ENCODE measurements around the gene BUD13. TPM values are rescaled to one million over a fixed set of nuclear protein-coding genes. Genes with fewer than 3 reads are reported as not detected.

The BUD13 gene
- total RNA-seq, 1 donor from 2014 or later = 9.4 TPM

DNA sequence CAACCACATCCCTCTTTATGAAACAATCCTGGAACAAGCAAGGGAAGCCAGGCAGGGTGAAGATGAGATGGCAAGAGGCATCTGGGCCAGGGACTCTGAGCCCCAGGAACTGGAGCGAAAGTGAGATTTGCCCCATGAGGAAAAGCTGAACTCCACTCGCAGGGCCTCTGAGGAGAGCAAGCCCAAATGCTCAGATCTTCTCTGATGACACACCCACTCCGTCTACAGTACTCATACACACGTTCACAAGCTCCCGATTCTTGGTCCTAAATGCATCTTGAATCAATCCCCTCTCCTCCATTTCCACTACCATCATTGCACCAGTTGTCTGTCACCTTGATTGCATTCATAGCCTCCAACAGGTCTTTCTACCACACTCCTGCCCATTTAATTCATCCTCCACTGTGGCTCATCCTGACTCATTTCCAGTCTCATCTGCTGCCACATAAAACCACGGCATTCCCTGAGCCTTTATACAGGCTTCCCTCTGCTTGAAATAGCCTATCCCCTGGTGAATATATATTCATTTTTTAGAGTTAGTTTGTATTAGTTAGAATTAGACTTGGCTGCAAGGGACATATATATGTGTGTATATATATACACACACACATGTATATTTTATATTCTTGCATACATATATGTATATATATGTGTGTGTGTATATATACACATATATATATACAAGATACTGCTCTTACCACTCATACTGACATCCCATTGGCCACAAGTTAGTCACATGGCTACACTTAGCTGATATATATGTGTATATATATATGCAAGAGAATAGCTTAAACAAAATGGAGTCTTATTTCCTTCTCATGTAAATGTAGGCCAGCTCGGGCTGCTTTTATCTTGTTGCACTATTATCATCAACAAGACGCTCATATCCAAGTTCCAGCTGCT lies 20.3 kb upstream of the BUD13 start:
- DNase-seq (ENCODE audit: low read depth) = peak; percentile 86

DNA sequence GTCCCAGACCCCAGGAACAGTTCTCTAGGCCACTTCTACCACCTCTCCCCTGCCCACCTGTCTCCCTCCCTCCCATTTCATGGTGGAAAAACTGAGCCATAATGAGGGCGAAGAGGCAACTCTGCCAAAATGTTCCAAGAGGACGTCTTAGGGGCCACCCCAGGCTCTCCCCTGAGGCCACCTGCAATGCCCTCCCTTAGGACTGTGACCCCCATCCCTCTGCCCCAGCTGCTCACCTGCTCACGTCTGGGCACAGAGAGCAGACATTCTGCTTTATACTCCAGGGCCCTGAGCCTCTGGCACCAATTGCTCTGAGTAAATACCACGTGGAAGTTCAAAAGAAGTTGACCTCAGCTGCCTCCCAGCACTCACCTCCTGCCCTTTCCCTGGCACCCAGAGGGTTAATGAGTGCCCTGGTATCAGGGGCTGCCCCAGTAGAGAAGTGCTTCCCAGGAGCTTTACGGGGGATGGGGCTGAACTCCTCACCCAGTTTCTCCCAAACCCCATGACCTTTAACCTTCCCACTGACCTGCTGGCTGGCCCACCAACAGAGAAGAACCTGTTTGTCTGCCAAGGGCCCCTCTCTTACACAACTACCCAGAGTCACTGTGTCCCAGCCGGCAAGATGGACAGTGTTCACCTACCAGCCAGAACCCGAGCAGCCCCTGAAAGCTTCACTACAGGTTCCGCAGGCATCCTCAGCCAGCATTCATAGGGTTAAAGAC lies 19.5 kb upstream of the BUD13 start:
- DNase-seq (ENCODE audit: low read depth) = no peak

DNA sequence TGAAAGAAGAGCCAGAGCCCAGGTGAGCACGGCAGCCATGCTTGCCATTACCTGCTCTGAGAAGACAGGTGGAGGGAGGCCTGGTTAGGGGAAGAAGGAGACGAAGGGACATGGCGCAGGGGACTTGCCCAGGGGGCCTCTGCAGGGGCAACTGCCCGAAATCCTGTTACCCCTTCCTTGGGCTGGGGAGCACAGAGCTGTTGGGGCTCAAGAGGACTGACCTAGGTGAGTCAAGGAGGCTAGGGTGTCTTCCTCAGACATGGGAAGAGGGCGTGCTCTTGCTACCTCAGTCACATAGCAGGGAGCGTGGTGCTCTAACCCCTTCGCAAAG lies 19.0 kb upstream of the BUD13 start, which contains the start of gene APOA5:
APOA5 (minus strand) TSS at position 67 of the 331 bp plus-strand sequence; CDS start at position 48, 19 bp downstream.
- DNase-seq (ENCODE audit: low read depth) = no peak

DNA sequence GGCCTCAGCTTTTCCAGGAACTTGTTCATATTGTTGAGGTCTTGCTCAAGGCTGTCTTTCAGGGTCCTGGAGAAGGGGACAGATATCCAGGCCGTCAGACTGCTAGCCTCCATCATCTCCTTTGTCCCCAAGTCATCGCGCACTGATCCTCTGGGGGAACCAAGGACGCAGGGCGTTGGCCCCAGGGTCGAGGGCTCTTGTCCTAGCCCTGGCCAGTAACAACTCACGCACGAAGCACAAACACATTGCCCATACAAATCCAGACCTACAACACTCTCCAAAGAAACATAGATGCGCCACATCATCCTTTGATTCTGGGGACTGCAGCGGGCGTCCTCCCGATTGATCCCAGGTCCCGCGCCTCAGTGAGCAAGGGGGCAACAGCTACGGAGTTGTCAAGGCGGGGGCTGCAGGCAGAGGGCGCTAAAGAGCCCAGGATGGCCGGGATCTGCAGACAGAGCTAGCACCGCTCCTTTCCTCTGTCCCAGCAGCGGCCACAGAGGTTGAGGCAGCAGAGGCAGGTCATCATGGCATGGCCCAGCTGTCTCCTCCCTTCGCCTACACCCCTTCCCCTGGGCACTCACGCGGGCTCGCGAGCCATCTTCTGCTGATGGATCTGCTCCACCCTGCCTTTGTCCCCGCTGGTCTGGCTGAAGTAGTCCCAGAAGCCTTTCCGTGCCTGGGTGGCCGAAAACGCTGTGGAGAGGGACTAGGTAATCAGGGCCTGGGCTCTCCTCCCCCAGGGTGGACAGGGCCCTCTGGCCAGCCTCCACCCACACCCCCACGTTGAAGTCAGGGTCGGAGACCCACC lies 18.4 kb upstream of the BUD13 start:
- peak; percentile 78 for DNase-seq (ENCODE audit: low read depth)

DNA sequence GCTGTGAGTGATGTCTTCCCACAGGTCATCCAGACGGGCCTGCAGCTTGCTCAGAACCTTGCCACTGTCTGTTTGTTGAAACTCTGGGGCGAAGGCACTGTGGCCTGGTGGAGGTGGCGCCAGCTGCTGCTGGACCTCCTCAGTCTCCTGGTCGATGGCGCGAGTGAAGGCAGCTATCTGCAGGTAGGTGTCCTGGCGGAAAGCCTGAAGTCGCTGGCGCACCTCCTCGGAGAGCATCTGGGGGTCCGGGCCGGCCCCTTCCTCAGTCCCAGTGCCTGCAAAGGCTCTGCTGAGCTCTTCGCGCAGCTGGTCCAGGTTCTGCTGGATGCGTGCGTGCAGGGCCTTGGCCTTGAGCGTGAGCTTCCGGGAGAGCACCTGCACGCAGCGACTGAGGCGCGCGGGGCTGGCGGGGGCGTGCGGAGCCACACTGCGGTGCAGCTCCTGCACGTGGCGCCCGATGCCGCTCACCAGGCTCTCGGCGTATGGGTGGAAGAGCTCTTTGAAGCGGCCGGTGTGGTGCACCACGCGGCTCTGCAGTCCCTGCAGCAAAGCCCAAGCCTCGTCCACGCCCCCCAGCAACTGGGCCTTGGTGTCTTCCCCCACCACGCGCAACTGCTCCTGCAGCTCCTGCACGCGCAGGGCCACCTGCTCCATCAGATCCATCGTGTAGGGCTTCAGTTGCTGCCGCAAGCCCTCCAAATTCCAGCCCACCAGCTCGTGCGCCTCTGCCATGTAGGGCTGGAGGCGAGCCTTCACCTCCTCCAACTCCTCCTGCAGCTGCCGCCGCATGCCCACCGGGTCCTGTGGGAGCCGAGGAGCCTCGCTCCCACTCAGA lies 17.6 kb upstream of the BUD13 start:
- no peak for DNase-seq (ENCODE audit: low read depth)

DNA sequence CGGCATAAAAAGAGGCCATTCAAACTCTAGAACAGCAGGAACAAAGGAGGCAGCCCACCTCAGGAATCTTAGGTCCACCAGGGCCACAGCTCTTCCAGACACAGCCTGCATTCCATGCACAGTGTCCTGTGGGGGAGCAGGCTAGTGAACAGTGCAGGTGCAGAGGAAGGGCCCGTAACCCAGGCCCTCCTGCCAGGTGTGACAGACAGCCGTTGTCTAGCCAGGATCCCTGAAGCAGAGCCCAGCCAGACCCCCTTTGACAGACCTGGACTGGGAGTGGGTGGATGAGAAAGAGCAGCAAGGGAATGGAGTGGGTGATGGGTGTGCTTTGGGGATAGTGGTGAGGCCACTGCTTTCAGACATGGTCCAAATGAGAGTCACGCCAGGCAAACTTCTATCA lies 16.2 kb upstream of the BUD13 start:
- DNase-seq (ENCODE audit: low read depth) = no peak

DNA sequence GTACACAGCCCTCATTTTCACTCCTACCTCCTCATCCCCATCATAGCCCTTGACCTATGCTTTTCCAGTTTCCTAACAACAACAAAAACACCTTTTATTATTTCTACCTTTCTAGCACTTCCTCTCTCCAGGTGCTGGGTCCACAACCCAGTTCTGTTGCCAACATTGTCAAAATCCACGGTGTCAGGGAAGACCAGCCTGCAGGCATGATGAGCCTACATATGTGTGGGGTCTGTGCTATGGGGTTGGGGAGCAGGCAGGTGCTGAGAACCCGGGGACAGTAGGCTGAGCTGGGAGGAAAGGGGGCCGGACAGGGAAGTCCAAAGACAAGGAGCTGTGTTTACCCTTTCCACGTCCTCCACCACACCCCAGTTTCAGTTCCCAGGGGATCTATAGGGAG lies 15.7 kb upstream of the BUD13 start:
- DNase-seq (ENCODE audit: low read depth) = no peak

DNA sequence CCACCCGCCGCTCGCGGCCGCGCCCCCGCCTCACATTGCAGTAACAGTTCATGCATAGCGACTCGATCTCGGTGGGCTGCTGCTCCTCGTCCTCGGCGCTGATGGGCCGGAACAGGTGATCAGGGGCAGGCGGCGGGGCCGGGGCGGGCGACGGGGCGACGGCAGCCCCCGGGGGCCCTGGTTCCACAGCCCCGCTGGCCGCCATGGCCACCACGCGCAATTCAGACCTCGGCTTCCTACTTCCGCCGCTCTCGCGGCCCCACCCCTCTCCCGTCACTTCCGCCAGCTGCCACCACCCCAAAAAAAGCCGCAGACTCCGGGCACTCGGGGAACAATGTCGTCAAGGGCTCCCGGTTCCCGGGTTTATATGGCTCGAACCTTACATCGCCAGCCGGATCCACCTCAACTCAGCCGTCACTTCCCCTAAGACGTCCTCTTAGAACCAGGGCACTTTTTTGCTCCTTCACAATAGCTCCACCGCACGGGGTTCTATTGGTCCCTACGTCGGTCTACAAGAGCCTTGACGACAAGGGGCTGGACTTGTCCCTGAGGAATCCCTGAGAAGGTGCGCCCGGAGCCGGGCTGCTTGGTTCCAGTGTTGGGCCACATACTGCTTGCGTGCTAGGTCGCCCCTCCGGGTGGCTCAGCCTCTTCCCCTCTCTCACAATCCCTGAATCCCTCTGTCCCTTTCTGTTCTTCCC lies 15.1 kb upstream of the BUD13 start, which contains the start of gene ZPR1:
ZPR1 (minus strand) TSS at position 238 of the 701 bp plus-strand sequence; CDS start at position 205, 33 bp downstream.
- peak; percentile 84 for DNase-seq (ENCODE audit: low read depth)

DNA sequence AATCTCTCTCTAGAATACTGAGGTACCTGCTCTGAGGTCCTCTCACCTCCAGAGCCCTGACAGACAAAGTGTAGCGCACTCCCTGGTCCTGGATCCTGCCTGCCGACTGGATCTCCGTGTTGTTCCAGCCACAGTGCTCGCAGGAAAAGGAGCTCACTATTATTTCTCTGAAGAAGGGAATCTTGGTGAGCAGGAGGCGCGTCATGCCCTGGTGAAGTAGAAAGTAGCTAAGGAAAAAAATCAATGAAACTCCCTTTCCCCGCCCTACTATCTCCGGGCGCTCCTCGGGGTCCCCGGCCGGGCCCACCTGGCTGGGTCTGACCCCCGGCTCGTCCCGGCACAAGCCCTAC lies 14.6 kb upstream of the BUD13 start:
- DNase-seq (ENCODE audit: low read depth) = no peak

DNA sequence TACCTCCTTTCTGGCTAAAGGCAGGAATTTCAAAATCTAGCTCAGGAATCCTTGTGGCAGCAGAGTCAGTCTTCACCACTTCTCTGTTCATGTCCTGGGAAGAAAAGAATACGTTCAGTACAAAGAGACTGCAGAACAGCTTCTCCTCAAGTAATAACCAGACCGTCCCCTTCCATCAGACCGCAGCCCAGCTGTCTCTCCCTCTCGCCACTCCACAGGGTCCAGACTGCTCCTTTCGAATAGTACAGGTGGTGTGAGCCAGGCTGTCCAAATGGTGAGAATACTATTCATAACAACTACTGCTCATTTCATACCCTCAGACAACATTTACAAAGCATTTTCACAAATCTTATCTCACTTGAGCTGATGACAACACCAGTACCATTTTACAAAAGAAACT lies 14.2 kb upstream of the BUD13 start:
- DNase-seq (ENCODE audit: low read depth) = peak; percentile 79

DNA sequence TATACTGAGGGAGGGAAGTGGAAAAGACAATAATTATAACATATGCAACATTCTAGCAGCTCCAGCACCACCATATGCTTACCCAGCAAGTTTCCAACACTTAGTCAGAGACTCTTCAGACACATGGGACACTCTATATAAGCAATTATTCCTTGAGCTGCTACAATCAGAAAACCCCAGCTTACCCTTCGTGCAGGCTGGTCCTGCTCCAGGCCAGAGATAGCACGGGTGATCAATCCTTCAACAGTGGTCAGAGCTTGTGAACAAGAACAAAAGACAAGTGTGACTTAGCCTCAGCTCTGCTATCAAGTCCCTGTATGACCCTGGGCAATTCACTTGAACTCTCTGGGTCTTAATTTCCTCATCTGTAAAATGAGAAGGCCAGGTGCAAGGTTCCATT lies 13.5 kb upstream of the BUD13 start:
- peak; percentile 51 for DNase-seq (ENCODE audit: low read depth)

DNA sequence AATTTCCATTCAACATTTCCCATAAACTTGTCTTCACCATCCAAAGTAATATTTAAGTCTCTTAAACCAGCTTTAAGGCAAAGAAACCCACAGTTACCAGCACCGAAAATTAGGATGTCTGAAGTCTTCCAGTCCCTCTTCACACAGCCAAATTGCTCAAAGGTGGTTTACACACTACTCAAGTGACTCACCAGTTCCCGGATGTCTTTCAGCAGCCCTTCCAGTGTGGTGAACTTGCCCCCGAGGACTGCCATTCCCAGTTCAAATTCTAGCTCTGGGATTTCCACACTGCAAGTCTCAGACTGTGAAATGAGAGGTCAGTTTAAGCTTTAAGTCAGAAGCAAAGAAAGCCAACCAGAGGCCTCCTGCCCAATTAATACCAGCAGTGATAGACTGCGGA lies 9.9 kb upstream of the BUD13 start:
- DNase-seq (ENCODE audit: low read depth) = peak; percentile 30

DNA sequence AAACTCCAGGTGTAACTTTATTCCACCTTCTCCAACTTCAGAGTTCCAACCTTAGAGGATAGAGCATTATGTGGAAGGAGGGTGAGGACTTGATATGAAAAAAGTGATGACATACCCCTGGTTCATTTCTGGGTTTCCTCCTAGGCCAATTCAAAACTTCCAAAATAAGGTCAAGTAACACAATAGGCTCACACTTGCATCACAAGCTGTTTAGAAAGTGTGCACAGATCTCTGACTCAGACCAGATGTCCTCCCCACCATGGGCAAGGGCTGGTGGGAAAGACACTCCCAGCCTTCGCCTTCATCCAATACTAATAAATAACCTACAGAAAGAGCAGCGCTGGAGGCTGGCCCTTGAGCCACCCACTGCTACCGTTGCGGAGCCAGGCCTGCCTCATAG lies 5.8 kb upstream of the BUD13 start:
- no peak for DNase-seq (ENCODE audit: low read depth)

DNA sequence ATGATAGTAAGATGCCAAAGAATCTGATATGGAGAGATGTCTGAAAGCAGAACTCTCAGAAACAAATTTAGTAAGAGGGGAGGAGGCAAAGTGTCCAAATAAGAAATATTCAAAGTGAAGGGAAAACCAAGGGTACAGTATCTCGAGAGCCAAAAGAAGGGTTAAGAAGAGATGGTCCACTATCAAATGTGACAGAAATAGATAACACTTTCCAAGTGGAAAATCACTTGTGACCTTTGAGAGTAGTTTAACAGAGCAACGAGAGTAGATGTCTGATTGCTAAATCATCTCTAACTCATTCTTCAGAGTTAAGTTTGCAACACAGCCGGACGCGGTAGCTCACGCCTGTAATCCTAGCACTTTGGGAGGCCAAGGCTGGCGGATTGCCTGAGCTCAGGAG lies 4.3 kb upstream of the BUD13 start:
- DNase-seq (ENCODE audit: low read depth) = no peak

DNA sequence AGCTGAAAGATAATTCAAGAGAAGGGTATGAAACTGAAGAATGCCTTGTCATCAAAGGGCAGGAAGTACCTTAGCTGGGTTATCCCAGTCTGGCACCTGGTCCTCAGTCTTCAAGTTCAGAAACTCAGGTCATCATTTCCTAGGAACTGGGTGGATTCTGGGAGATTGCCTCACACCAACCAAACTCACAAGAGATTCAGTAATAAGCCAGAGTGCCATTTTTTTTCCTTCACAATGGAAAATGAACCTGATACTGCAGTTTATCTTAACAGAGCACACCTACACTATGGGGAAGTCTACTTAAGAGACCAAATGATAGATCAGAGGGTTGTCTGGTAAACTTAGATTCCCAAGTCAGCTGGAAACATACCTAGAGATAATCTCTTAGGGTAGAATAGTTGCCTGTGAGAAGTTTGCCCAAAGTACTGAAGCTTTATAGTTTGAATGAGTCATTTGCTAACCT lies 3.8 kb upstream of the BUD13 start:
- DNase-seq (ENCODE audit: low read depth) = no peak

DNA sequence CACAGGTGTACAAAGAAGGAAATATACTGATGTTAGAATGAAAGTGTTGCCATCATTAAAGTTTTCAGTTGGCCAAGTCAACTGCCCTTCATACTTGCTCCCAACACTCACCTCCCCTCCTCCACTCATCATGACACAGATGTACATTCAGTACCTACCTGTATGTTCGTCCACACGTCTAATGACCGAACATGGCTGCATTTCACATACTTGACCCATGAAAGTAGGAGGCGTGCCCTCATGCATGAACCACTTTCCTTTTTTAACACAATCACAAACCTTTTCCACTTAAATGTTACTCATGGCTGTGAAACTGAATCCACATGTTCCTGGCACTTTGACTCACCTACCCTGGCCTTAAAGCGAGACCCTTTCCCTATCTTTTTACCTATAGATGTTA lies 3.2 kb upstream of the BUD13 start:
- no peak for DNase-seq (ENCODE audit: low read depth)

DNA sequence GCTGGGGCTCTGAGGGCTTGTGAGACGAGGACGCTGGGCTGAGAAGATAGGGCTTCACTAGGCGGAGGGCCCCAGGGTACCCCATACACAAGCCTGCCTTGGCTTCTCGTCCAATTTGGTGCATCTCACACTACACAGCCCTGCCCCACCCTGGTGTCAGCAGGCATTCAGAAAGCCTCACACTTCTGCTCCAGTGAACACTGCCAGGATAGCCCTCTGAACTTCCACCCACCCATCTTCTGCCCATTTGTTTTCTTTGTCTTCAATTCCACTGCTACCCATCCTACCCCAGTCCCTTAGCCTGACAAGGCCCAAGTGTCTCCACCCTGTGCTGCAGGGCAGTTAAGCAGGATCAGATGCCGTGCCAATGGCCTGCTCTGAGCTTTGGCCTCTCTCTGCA lies 1.9 kb upstream of the BUD13 start:
- no peak for DNase-seq (ENCODE audit: low read depth)

DNA sequence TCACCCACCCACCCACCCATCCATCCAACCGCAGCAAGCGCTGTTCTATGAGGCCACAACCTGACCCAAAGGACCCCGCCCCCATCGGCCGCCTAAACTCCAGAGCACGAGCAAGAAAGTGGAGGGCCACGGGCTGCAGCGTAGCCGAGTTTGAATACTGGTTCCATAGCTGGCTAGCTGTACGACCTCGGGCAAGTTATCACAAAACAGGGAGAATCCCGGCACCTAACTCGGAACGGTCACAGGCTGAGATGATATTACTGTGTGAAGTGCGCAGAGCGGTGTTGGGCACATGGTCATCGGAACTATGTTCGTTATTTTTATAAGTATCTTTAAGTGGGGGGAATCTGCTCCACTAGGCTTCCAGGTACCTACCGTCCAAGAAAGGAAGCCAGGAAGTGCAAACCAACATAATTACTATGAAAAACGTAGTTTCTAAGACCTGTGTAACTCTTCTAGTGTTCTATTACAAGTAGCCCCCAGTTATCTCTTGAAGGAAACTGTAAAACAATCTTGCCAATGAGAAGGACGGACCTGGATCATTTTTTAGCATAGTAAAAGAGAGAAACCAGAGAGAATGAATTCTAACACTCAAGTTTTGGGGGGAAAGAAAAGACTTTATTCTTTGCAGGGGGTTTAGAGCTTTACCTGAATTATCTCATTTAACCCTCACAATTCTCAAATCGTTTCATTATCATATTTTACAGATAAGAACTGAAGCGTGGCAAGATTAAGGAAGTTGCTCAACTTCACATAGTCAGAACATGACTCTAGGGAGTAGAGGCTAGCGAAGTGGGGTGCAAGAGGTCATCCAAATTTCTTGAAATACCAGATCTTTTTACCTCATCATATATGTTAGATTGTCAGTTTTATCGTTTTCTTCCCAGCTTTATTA lies 663 bp upstream of the BUD13 start:
- DNase-seq (ENCODE audit: low read depth) = no peak

DNA sequence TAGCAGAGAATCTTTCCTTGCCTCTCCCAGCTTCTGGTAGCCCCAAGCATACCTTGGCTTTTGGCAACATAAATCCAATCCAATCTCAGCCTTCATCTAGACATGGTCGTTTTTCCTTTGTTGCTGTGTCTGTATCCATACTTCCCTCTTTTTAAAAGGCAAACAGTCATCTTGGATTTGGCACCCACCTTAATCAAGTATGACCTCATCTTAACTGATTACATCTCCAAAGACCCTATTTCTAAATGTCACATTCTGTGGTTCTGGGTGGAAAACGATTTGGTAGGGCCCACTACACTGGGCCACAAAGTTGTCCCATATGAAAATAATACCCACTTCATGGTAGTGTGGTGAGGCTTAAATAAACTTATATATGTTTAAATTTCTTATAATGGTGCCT lies 852 bp downstream of the BUD13 start:
- DNase-seq (ENCODE audit: low read depth) = no peak
